Endothelial cell of umbilical vein (primary cell): ENCODE measurements around the gene RAD9A. TPM values are rescaled to one million over a fixed set of nuclear protein-coding genes. Genes with fewer than 3 reads are reported as not detected.

ENCODE experiments used
- BruUV-seq: library from RNA; stranded (reverse); fragments of 400-500 nt; replicated peaks from 2 replicates; lab custom pipeline; 2021; lab: Mats Ljungman, UMichigan
- CTCF ChIA-PET: fragments of 300-600, 350-600 bp; sonication (Branson Sonifier 250); formaldehyde crosslinking; loops from one replicate; lab custom pipeline; 2021; ENCODE audit warnings: antibody characterized with exemption, inconsistent platforms; lab: Charles Lee
- POLR2A ChIA-PET: fragments of 300-600, 350-600 bp; sonication (Branson Sonifier 250); formaldehyde crosslinking; loops from one replicate; lab custom pipeline; 2021; ENCODE audit warnings: antibody characterized with exemption, inconsistent platforms; lab: Charles Lee
- DNase-seq: peaks from one replicate; pipeline ENCODE4 v3.0.0-alpha.2; 2011; ENCODE audit warnings: low read depth, low spot score
- FAIRE-seq: peaks from 2 replicates; lab custom pipeline; 2011; peaks lifted over from hg19 to GRCh38; lab: Jason Lieb, UNC
- H2AFZ ChIP-seq: 2 replicates; pipeline ENCODE4 v1.6.0; 2012; ENCODE audit warnings: low read depth, low read length, control low read depth, inconsistent platforms
- H3K27ac ChIP-seq: 2 replicates; pipeline ENCODE4 v1.5.1; 2011; ENCODE audit warnings: low read depth, mild to moderate bottlenecking, control low read depth, low read length, moderate library complexity; ENCODE audit not compliant: insufficient read depth
- H3K27me3 ChIP-seq, 2 experiments: 2 replicates each; pipeline versions ENCODE4 v1.6.0 to v1.6.1; 2011; ENCODE audit warnings: low read length in 2 of 2, mixed read lengths in 1 of 2; ENCODE audit not compliant: control insufficient read depth in 2 of 2, insufficient read depth in 2 of 2
- H3K36me3 ChIP-seq, 2 experiments: 2 replicates in 1 of 2; 3 replicates in 1 of 2; pipeline ENCODE4 v1.5.1; 2011; ENCODE audit warnings: low read length in 2 of 2, mild to moderate bottlenecking in 1 of 2, moderate library complexity in 1 of 2; ENCODE audit not compliant: control insufficient read depth in 2 of 2, insufficient read depth in 2 of 2; ENCODE audit errors: extremely low read depth in 1 of 2
- H3K4me1 ChIP-seq: 3 replicates; pipeline ENCODE4 v1.5.1; 2011; ENCODE audit warnings: mild to moderate bottlenecking, low read length; ENCODE audit not compliant: control insufficient read depth, insufficient read depth; ENCODE audit errors: extremely low read depth
- H3K4me2 ChIP-seq: 2 replicates; pipeline ENCODE4 v1.6.1; 2011; ENCODE audit warnings: low read length, control low read depth, mixed read lengths; ENCODE audit not compliant: insufficient read depth
- H3K4me3 ChIP-seq, 3 experiments: fragments of 200-600 bp in 1 of 3; sonication (generic), shearing (Covaris generic) in 1 of 3; replicated peaks in 1 of 3; 2 replicates each; pipeline ENCODE4 v1.5.1; 2011 to 2016; ENCODE audit warnings: control low read depth in 3 of 3, low read length in 3 of 3, mild to moderate bottlenecking in 2 of 3, inconsistent platforms in 1 of 3, low read depth in 1 of 3, moderate library complexity in 1 of 3; ENCODE audit not compliant: insufficient read depth in 1 of 3
- H3K79me2 ChIP-seq: 2 replicates; pipeline ENCODE4 v1.6.0; 2012; ENCODE audit warnings: low read length, inconsistent platforms; ENCODE audit not compliant: control insufficient read depth, insufficient read depth
- H3K9ac ChIP-seq: replicated peaks from 2 replicates; pipeline ENCODE3; 2011; ENCODE audit warnings: low read length, control low read depth; ENCODE audit not compliant: insufficient read depth; ENCODE audit errors: extremely low read depth
- H3K9me1 ChIP-seq: replicated peaks from 3 replicates; pipeline ENCODE4 v1.6.0; 2011; ENCODE audit warnings: mild to moderate bottlenecking, low read length; ENCODE audit not compliant: control insufficient read depth, insufficient read depth; ENCODE audit errors: extremely low read depth
- H3K9me3 ChIP-seq: replicated peaks from 2 replicates; pipeline ENCODE4 v1.5.1; 2012; ENCODE audit warnings: low read length, inconsistent platforms; ENCODE audit not compliant: control insufficient read depth, insufficient read depth
- H4K20me1 ChIP-seq: replicated peaks from 2 replicates; pipeline ENCODE3; 2011; ENCODE audit warnings: mild to moderate bottlenecking, low read length; ENCODE audit not compliant: control insufficient read depth, insufficient read depth; ENCODE audit errors: extremely low read depth
- CTCF ChIP-seq, 2 donors: IDR thresholded peaks; 1 replicate in 1 of 2; 2 replicates in 1 of 2; pipeline ENCODE4 v1.5.1; 2011; ENCODE audit warnings: low read length in 2 of 2, mild to moderate bottlenecking in 2 of 2, moderate library complexity in 2 of 2, control low read depth in 1 of 2, inconsistent platforms in 1 of 2, low read depth in 1 of 2; ENCODE audit not compliant: insufficient read depth in 1 of 2; ENCODE audit errors: extremely low read depth in 1 of 2
- EZH2 ChIP-seq: IDR thresholded peaks from 2 replicates; pipeline ENCODE4 v1.6.1; 2012; ENCODE audit warnings: borderline replicate concordance, low read depth, mild to moderate bottlenecking, moderate library complexity, low read length, inconsistent platforms; ENCODE audit not compliant: severe bottlenecking
- FOS ChIP-seq: IDR thresholded peaks from 2 replicates; pipeline ENCODE4 v1.6.1; 2011; ENCODE audit warnings: mild to moderate bottlenecking, low read length, moderate library complexity, borderline replicate concordance; ENCODE audit not compliant: insufficient read depth
- GATA2 ChIP-seq: IDR thresholded peaks from 2 replicates; pipeline ENCODE4 v1.7.0; 2011; ENCODE audit warnings: low read depth, mild to moderate bottlenecking, moderate library complexity, mixed read lengths, low read length; ENCODE audit not compliant: insufficient read length, insufficient read depth
- JUN ChIP-seq: IDR thresholded peaks from 2 replicates; pipeline ENCODE4 v1.6.1; 2011; ENCODE audit warnings: borderline replicate concordance, low read depth; ENCODE audit not compliant: insufficient read length, insufficient read depth
- MAX ChIP-seq: IDR thresholded peaks from 2 replicates; pipeline ENCODE4 v1.6.1; 2011; ENCODE audit not compliant: insufficient read depth, insufficient read length
- MYC ChIP-seq: IDR thresholded peaks from one replicate; pipeline ENCODE4 v1.6.1; 2011; ENCODE audit warnings: mild to moderate bottlenecking, low read depth, low read length
- POLR2A ChIP-seq: IDR thresholded peaks from 2 replicates; pipeline ENCODE4 v1.6.1; 2012; ENCODE audit warnings: low read depth, mild to moderate bottlenecking, control low read depth, low read length
- POLR2AphosphoS5 ChIP-seq: IDR thresholded peaks from 2 replicates; pipeline ENCODE4 v1.6.1; 2012; ENCODE audit warnings: low read depth, mild to moderate bottlenecking, control low read depth, low read length, moderate library complexity; ENCODE audit not compliant: insufficient read depth
- dilution Hi-C: fragments of 300-500 bp; cut with MboI; formaldehyde crosslinking; loops from one replicate; pipeline ENCODE4 v1.15.0; 2019; ENCODE audit warnings: low sequenced_read_pairs; ENCODE audit not compliant: extremely low pct_ligation_motif_present
- intact Hi-C: fragments of 100-400 bp; cut with micrococcal nuclease; formaldehyde crosslinking; loops from one replicate; pipeline ENCODE4 v1.10.0; 2022
- polyA plus RNA-seq, 4 experiments: library from polyadenylated mRNA; depleted of rRNA in 3 of 4; stranded (reverse) in 3 of 4; unstranded in 1 of 4; fragments of >200 nt; gene quantifications; 2 replicates each; pipeline versions ENCODE4 v1.2.1 to v1.2.3, GENCODE V29; 2011 to 2012; ENCODE audit warnings: missing spikeins in 1 of 4
- total RNA-seq: library from RNA; stranded (reverse); gene quantifications from 2 replicates; pipeline ENCODE4 v1.2.3, GENCODE V29; 2021

RAD9A gene
- total and polyA plus RNA-seq, 2 donors (not counting 3 experiments of a cell fraction or from before 2014, with no cell fraction given), result 18.4 to 22.2 TPM

- Histone ChIP-seq H3K79me2 (no peaks in the 10 kb centered on the region), H3K27me3 (no peaks in the 10 kb centered on the region), H3K4me3 (no peak overlapping the region), H2AFZ (no peak overlapping the region), H3K9me1 (no peaks in the 10 kb centered on the region), H3K4me2 (no peak overlapping the region), H3K9ac (no peak overlapping the region), H3K4me1 (no peaks in the 10 kb centered on the region), H4K20me1 (no peaks in the 10 kb centered on the region), H3K27ac (no peak overlapping the region), H3K36me3 (peaks cover 0 to 43% of the 10 kb centered on the region in 2 experiments), H3K9me3 (no peaks in the 10 kb centered on the region)
- intact Hi-C loops, result loop anchor here (1.0 kb wide), 1 partner anchor 34 kb away; no protein-coding TSS in a partner anchor
- no TSS peak for BruUV-seq
- TF ChIP-seq MYC (no peak), MAX (no peak), GATA2 (no peak), FOS (no peak), JUN (no peak), EZH2 (no peak), POLR2A (no peak), CTCF (IDR thresholded peaks at IDR 0.05; ENCODE audit: extremely low read depth in 1 of 2, insufficient read depth in 1 of 2, low read depth in 1 of 2, low read length in 2 of 2) (no peak), POLR2AphosphoS5 (no peak)
- dilution Hi-C loops, result no loop called here
- CTCF ChIA-PET, result no interaction called here
- DNase-seq (no peak), FAIRE-seq (no peak)
- POLR2A ChIA-PET, result interaction anchor here (0.6 kb wide), 1 partner anchor 25 kb away, joined by 6 read pairs; no protein-coding TSS in a partner anchor
Measured at GRCh38 chr11:67435727-67436458, 44.1 kb downstream of the RAD9A start.
